KMS-11 (cell line): Measurements from ENCODE around the gene SPTLC1.
"Not testable (repeated sequence)": the region's sequence is repeated elsewhere in the genome, so short reads cannot be mapped to it uniquely, and the experiment has no call there.

Source experiments
- H2AFZ ChIP-seq: fragments of 200-600 bp; sonication (generic); 2 replicates; pipeline ENCODE4 v1.6.1; 2016; ENCODE audit warnings: antibody characterized with exemption, mixed run types, low read depth
- H3K27ac ChIP-seq: fragments of 200-600 bp; sonication (generic); 2 replicates; pipeline ENCODE4 v1.6.1; 2016; ENCODE audit warnings: mild to moderate bottlenecking, mixed run types
- H3K27me3 ChIP-seq: fragments of 200-600 bp; sonication (generic); 2 replicates; pipeline ENCODE4 v1.6.1; 2017; ENCODE audit warnings: mild to moderate bottlenecking, low read depth, mixed run types, moderate library complexity; ENCODE audit not compliant: insufficient read depth
- H3K36me3 ChIP-seq: fragments of 200-600 bp; sonication (generic); 2 replicates; pipeline ENCODE4 v1.6.1; 2017; ENCODE audit warnings: mild to moderate bottlenecking, mixed run types; ENCODE audit not compliant: insufficient read depth
- H3K4me1 ChIP-seq: fragments of 200-600 bp; sonication (generic); 2 replicates; pipeline ENCODE4 v1.6.1; 2016; ENCODE audit warnings: mild to moderate bottlenecking, low read depth, mixed run types; ENCODE audit not compliant: poor library complexity, severe bottlenecking
- H3K4me2 ChIP-seq: fragments of 200-600 bp; sonication (generic); 2 replicates; pipeline ENCODE4 v1.7.0; 2016; ENCODE audit warnings: mild to moderate bottlenecking, mixed run types
- H3K4me3 ChIP-seq: fragments of 200-600 bp; sonication (generic); IDR thresholded peaks from 2 replicates; pipeline ENCODE4 v1.6.1; 2017; ENCODE audit warnings: low read depth, low read length, mixed read lengths; ENCODE audit not compliant: insufficient read depth
- H3K79me2 ChIP-seq: fragments of 200-600 bp; sonication (generic); 2 replicates; pipeline ENCODE4 v1.6.1; 2016; ENCODE audit warnings: low read depth, mixed run types; ENCODE audit not compliant: insufficient read depth
- H3K9ac ChIP-seq: fragments of 200-600 bp; sonication (generic); 2 replicates; pipeline ENCODE4 v1.6.1; 2016; ENCODE audit warnings: mild to moderate bottlenecking, mixed run types
- H4K20me1 ChIP-seq: fragments of 200-600 bp; sonication (generic); 2 replicates; pipeline ENCODE4 v1.6.1; 2016; ENCODE audit warnings: mild to moderate bottlenecking, mixed run types; ENCODE audit not compliant: insufficient read depth
- TF ChIP-seq, protein P1 (sequence below): fragments of 200-600 bp; sonication (generic); conservative IDR thresholded peaks from 2 replicates; pipeline ENCODE4 v1.6.1; 2017; ENCODE audit warnings: low read depth, mild to moderate bottlenecking, antibody characterized with exemption, low read length, moderate library complexity, mixed read lengths

The SPTLC1 gene

DNA sequence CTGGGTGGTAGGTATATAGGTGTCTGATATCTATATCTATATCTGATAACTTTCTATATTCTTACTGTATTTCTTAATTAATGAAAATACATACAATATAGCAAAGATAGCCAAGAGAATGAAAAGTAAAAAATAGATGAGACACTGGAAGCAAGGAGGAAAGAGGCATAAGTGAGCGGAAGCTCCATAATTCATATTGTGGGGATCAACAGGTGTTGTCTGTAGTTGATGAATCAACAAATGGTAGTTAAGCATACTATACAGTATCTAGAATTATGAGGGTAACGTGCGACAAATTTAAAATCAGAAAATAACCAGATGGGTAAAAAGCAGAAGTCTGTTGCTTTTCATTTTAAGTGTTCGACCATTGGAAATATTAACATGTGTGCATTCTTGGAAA lies 7.1 kb downstream of the SPTLC1 start:
- Histone ChIP-seq H3K79me2 (peaks cover 19% of the 10 kb centered on the region; the same call in 1 of the 2 replicates), H3K36me3 (peaks cover 18% of the 10 kb centered on the region; the same call in 1 of the 2 replicates), H4K20me1 (no peaks in the 10 kb centered on the region), H3K27me3 (no peaks in the 10 kb centered on the region), H3K4me2 (no peak overlapping the region), H3K9ac (no peak overlapping the region), H3K4me3 (no peak overlapping the region), H3K4me1 (no peaks in the 10 kb centered on the region), H2AFZ (no peak overlapping the region), H3K27ac (no peak overlapping the region)
- TF ChIP-seq, protein P1, sequence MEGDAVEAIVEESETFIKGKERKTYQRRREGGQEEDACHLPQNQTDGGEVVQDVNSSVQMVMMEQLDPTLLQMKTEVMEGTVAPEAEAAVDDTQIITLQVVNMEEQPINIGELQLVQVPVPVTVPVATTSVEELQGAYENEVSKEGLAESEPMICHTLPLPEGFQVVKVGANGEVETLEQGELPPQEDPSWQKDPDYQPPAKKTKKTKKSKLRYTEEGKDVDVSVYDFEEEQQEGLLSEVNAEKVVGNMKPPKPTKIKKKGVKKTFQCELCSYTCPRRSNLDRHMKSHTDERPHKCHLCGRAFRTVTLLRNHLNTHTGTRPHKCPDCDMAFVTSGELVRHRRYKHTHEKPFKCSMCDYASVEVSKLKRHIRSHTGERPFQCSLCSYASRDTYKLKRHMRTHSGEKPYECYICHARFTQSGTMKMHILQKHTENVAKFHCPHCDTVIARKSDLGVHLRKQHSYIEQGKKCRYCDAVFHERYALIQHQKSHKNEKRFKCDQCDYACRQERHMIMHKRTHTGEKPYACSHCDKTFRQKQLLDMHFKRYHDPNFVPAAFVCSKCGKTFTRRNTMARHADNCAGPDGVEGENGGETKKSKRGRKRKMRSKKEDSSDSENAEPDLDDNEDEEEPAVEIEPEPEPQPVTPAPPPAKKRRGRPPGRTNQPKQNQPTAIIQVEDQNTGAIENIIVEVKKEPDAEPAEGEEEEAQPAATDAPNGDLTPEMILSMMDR = no peak

DNA sequence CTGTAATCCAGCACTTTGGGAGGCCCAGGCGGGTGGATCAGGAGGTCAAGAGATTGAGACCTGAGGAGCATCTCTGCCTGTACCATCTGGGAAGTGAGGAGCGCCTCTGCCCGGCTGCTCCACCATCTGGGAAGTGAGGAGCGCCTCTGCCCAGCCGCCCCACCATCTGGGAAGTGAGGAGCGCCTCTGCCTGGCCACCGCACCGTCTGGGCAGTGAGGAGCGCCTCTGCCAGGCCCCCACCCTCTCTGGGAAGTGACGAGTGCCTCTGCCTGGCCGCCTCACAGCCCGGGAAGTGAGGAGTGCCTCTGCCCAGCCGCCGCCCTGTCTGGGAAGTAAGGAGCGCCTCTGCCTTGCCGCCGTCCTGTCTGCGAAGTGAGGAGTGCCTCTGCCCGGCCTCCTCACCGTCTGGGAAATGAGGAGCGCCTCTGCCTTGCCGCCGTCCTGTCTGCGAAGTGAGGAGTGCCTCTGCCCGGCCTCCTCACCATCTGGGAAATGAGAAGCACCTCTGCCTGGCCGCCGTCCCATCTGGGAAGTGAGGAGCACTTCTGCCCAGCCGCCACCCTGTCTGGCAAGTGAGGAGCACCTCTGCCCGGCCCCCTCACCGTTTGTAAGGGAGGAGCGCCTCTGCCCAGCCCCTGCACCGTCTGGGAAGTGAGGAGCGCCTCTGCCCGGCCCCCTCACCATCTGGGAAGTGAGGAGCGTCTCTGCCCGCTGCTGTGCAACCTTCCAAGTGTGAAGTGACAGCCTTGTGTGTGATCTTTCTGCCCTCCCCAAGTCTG lies 9.6 kb downstream of the SPTLC1 start:
- not testable (repeated sequence) for H3K4me3 ChIP-seq, H3K4me1 ChIP-seq, H3K4me2 ChIP-seq, H3K27me3 ChIP-seq, H2AFZ ChIP-seq, H3K79me2 ChIP-seq, H4K20me1 ChIP-seq, H3K27ac ChIP-seq, H3K9ac ChIP-seq
- peaks cover 13% of the 10 kb centered on the region; the same call in 1 of the 2 replicates for H3K36me3 ChIP-seq

DNA sequence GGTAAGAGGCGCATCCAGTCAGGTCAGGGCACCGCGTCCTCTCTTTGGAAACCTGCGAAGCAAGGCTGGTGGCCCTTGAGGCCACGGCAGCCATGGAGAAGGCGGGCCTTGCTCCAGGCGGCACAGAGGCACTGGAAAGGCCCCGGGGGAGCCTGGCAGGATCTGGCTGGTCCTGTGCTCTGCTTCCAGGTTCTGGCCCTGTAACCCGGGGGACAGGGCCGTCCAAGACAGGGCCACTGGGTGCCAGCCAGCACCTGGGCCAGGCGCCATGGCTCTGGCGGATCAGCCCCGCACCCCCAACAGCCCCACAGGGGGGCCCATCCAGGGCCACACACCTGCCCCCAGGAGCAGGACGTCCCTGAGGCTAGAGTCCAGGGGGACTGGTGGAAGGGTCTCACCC lies 11.6 kb downstream of the SPTLC1 start:
- H3K36me3 ChIP-seq, H3K4me1 ChIP-seq, H3K27ac ChIP-seq: not testable (repeated sequence)

DNA sequence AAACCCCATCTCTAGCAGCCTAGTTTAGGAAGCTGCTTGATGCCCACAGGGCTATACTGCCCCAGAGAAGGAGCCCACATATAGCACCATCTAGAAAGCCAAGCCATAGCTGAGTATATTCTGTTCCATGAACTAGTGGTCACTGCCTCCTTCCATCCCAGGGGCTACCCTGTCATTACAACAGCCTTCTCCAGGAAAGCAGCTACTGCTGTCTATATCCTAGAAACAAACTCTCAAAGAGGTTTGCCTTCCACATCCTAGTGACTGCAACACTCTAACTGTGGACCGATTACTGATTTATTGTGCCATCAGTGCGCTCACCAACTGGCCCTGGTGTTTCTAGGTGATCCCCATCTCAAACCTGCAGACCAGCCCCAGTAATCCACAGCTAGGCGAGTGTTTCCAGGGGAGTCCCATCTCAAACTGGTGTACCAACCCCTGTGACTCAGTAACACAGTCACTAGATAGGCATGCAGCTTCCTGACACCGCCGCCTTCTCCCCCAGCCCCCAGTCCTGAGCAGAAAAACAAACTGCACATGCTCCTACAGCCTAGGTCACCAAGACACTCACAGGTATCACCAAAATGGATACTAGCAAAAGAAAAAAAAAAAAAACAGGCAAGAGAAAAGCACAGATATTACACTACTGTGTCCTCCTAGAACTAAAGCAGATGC lies 14.8 kb downstream of the SPTLC1 start:
- Histone ChIP-seq H4K20me1 (no peaks in the 10 kb centered on the region), H3K4me1 (no peaks in the 10 kb centered on the region), H3K27ac (no peak overlapping the region), H3K79me2 (no peaks in the 10 kb centered on the region; the same call in 1 of the 2 replicates), H3K9ac (no peak overlapping the region), H3K4me3 (no peak overlapping the region), H3K27me3 (no peaks in the 10 kb centered on the region), H3K4me2 (no peak overlapping the region), H2AFZ (no peak overlapping the region), H3K36me3 (no peaks in the 10 kb centered on the region)
- TF ChIP-seq, protein P1 = no peak

More for the DNA sequence above, 11.6 kb downstream of the SPTLC1 start:
- not testable (repeated sequence) for H3K4me3 ChIP-seq, H3K79me2 ChIP-seq, H2AFZ ChIP-seq, H3K9ac ChIP-seq, H3K27me3 ChIP-seq, H4K20me1 ChIP-seq, H3K4me2 ChIP-seq

DNA sequence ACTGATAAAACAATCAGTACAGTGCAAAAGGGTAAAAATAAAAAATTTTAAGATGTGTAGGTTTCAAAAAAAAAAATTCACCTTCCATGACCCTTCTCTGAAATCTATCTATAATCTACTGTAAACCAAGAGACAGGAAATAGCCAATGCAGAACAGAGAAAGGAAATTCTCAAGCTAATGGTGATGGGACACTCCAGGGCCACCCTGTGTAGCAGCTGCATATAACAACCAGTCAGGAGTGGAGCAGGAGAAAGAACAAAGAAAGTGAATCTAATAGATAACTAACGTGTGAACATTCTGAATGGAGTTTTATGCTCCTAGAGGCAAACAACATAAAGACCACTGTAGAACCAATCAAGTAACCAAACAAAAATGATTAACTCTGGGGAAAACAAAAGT lies 16.6 kb downstream of the SPTLC1 start:
- Histone ChIP-seq H3K27ac (no peak overlapping the region), H3K36me3 (no peaks in the 10 kb centered on the region), H4K20me1 (no peaks in the 10 kb centered on the region), H2AFZ (no peak overlapping the region), H3K79me2 (no peaks in the 10 kb centered on the region; the same call in 1 of the 2 replicates), H3K4me1 (no peaks in the 10 kb centered on the region), H3K4me3 (no peak overlapping the region), H3K9ac (no peak overlapping the region), H3K4me2 (no peak overlapping the region), H3K27me3 (no peaks in the 10 kb centered on the region)
- TF ChIP-seq, protein P1 = no peak
